Thyroid gland (tissue), 4 donors: ENCODE measurements around the gene SLC38A11.

Source experiments
- POLR2A ChIP-seq, 2 donors: fragments of 450-650 bp; IDR thresholded peaks; one replicate each; pipeline ENCODE4 v1.6.1; 2017; ENCODE audit warnings: antibody characterized with exemption in 2 of 2, mild to moderate bottlenecking in 2 of 2, moderate library complexity in 1 of 2
- TF ChIP-seq, protein P1 (sequence below), 6 experiments: fragments of 200-600 bp in 3 of 6; fragments of 450-650 bp in 3 of 6; sonication (generic) in 3 of 6; IDR thresholded peaks; one replicate each; pipeline ENCODE4 v1.5.1; 2016 to 2019; ENCODE audit warnings: antibody characterized with exemption in 6 of 6, mild to moderate bottlenecking in 2 of 6, inconsistent platforms in 1 of 6, moderate library complexity in 1 of 6

- TF ChIP-seq POLR2A (IDR thresholded peaks at IDR 0.05) = no peak
- TF ChIP-seq, protein P1, sequence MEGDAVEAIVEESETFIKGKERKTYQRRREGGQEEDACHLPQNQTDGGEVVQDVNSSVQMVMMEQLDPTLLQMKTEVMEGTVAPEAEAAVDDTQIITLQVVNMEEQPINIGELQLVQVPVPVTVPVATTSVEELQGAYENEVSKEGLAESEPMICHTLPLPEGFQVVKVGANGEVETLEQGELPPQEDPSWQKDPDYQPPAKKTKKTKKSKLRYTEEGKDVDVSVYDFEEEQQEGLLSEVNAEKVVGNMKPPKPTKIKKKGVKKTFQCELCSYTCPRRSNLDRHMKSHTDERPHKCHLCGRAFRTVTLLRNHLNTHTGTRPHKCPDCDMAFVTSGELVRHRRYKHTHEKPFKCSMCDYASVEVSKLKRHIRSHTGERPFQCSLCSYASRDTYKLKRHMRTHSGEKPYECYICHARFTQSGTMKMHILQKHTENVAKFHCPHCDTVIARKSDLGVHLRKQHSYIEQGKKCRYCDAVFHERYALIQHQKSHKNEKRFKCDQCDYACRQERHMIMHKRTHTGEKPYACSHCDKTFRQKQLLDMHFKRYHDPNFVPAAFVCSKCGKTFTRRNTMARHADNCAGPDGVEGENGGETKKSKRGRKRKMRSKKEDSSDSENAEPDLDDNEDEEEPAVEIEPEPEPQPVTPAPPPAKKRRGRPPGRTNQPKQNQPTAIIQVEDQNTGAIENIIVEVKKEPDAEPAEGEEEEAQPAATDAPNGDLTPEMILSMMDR (IDR thresholded peaks at IDR 0.05) = no peak
Measured at GRCh38 chr2:164937864-164938401, 17.4 kb downstream of the SLC38A11 start.
